HG02938 (cell line): ENCODE measurements around the gene YDJC.
A peak's percentile ranks its signal among the peaks of the same experiment; 100 is the strongest.
"Not testable (repeated sequence)": the region's sequence is repeated elsewhere in the genome, so short reads cannot be mapped to it uniquely, and the experiment has no call there.

Experiments
- ATAC-seq: cut with Tn5 transposase; IDR thresholded peaks from one replicate; pipeline ENCODE4 v1.9.1; 2021; ENCODE audit warnings: mild to moderate bottlenecking, moderate library complexity; ENCODE audit not compliant: unreplicated experiment

The YDJC gene

DNA sequence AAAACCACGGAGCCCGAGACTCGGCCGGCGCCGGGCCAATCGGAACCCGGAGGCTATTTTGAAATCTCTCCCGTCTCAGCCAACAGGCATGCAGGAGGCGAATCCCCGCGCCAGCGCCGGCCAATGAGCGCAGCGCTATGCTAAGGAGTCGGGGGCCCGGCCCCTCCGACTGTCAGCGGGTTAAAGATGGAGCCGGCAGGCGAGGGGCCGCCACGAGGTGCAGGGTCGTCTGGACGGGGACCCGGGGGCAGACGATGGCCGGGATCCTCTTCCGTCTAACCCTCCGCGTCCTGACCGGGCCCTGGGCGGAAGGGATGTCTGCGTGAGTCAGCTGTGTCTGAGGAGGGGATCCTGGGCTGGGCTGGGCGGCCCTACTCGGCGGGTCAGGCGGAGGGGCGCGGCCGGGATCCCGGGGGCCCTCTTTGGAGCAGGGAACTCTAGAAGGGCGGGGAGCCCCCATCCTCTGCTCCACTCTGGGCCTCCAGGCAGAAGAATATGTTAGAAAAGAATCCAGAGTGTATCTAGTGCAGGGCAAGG, 22.3 kb upstream of the YDJC start:
- peak; percentile 79 for ATAC-seq

DNA sequence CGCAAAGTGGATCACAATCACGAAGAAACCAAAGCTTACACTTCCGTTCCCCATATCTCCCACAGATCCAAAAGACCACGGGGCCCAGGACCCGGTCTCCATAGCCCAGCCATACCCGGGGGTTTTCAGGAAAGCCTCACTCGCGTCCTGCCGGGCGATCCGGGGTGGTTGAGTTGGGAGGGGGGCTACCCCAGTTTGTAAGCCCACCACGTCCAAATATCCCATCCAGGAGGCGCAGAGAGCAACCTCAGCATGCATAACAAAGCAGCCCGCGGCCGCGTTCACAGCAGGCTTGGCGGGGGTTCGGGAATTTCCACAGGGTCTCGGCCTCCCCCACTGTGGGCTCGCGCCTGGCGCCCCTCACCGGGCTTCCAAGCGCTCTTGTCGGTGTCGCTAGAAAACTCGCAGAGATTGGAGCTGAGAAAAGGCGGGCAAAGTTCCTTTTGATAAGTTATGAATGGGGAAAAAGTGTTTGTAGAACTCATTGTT, 21.7 kb upstream of the YDJC start:
- peak; percentile 25 for ATAC-seq

DNA sequence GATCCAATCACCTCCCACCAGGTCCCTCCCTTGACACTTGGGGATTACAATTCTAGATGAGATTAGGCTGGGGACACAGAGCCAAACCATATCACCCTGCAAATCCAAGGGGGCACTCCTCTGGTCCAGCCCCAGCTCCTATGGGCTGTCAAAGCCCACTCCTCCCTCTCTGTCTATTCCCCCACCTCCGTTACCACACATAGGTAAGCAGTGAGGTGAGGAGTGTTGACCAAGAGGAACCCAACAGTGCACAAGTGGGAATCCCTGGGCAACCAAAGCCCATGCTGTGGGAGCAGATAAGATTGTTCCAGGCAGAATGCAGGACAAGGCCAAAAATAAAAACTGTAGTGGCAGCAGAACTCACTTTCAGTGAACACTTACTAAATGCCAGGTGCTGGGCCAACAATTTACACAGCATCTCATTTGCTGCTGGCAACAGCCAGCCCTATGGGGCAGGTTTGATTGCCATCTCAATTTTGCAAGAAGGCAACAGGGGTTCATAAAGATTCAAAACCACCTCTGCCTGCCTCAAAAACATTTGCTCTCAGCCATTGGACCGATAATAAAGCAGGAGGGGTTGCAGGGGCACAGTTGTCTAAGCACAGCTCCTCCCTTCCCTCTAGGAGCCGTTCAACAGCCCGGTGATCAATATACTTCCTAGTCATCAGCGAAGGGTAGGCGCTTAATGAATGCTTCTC, 21.1 kb upstream of the YDJC start:
- no peak for ATAC-seq

DNA sequence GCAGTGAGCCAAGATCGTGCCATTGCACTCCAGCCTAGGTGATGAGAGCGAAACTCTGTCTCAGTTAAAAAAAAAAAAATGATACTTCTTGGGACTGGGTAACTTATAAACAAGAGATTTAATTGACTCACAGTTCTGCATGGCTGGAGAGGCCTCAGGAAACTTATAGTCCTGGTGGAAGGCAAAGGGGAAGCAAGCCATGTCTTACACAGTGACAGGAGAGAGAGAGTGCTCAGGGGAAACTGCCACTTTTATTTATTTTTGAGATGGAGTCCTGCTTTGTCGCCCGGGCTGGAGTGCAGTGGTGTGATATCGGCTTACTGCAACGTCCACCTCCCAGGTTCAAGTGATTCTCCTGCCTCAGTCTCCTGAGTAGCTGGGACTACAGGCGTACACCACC, 20.5 kb upstream of the YDJC start:
- no peak for ATAC-seq

DNA sequence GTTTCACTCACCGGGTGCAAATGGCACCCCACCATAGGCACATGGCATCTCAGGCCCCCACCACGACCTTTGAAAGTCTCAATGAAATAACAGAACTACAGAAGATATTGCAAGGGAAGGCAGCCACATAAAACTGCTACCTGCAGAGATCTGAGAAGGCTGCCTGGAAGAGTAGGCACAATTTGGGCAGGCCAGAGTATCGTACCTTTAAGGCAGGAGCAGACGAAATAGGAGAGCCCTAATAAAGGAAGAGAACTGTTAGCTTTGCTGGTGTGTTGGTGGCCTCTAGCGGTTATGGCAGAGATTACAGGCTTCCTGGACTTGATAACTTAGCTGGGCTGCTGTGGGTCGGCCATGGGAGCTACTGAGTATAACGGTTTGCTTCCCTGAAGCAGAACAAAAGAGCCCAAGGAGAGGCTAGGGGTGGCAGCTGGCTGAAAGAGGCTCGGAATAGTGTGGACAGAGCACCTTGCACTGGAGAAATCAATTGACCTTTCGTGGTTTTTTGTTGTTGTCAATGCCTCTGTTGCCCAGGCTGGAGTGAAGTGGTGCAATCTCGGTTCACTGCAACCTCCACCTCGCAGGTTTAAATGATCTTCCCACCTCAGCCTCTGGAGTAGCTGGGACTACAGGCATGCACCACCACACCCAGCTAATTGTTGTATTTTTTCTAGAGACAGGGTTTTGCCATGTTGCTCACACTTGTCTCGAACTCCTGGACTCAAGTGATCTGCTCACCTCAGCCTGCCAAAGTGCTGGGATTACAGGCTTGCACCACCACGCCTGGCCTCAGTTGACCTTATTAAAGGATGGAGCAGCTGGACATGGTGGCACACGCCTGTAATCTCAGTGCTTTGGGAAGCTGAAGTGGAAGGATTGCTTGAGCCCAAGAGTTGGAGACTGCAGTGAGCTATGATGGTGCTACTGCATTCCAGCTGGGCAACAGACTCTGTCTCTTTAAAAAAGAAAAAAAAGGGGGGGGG, 17.1 kb upstream of the YDJC start:
- ATAC-seq, result no peak

DNA sequence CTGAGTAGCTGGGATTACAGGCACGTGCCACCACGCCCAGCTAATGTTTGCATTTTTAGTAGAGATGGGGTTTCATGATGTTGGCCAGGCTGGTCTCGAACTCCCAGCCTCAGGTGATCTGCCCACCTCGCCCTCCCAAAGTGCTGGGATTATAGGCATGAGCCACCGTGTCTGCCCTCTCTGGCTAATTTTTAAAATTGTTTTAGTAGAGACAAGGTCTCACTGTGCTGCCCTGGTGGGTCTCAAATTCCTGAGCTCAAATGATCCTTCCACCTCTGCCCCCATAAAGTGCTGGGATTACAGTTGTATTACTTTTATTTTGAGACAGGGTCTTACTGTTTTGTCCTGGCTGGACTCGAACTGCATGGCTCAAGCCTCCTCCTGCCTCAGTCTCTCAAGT, 15.7 kb upstream of the YDJC start:
- not testable (repeated sequence) for ATAC-seq

DNA sequence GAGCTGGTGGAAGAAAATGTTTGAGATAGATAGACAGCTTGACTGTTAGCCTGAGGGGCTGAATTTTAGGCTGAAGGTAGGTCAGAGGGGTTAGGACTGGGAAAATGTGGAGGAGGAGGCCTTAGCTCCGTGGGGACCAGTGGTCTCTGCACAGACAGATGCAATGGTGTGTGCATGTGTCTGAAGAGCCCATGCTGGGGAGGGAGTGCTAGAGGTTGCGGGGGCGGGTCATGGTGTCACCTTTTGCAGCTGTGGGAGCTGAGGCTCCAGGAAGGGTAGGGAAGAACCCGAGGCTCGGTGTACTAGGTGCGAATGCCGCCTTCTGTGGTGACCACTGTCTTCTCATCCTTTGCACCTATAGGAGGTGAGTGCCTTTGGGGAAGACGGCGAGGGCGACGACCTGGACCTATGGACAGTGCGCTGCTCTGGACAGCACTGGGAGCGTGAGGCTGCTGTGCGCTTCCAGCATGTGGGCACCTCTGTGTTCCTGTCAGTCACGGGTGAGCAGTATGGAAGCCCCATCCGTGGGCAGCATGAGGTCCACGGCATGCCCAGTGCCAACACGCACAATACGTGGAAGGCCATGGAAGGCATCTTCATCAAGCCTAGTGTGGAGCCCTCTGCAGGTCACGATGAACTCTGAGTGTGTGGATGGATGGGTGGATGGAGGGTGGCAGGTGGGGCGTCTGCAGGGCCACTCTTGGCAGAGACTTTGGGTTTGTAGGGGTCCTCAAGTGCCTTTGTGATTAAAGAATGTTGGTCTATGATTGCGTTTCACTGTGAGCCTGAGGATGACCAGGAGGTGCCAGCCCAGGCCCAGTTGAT, 13.9 kb upstream of the YDJC start:
- ATAC-seq, result no peak

DNA sequence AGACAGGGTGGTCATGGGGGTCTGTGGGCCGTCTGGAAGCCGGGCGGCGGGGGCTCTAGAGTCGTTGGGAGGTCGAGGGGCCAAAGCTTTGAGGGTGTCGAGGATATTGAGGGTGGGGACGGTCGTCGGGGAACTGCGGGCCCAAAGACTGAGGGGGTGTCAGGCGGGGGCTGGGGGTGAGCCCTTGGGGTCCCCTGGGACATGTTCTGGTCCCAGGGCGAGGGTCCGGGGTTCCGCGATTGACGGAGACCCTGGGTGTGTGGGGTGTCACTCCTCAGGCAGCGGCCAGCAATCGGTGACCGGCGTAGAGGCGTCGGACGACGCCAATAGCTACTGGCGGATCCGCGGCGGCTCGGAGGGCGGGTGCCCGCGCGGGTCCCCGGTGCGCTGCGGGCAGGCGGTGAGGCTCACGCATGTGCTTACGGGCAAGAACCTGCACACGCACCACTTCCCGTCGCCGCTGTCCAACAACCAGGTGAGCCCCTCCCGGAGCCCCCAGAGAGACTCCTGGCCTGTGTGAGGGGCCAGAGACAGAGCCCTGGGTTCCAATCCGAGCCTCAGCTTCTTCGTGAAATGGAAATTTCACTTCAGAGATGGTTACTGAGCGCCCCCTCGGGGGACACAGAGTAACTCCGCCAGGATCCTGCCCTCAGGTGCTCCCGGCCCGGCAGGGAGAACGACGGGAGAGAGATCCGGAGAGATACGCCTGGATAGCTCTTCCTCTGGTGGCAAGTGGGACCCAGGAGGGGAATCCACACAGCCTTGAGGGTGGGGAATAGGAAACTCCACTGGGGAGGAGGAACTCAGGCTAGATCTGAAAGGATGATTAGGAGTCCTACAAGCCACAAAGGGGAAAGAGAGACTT, 13.0 kb upstream of the YDJC start:
- peak; percentile 2 for ATAC-seq

DNA sequence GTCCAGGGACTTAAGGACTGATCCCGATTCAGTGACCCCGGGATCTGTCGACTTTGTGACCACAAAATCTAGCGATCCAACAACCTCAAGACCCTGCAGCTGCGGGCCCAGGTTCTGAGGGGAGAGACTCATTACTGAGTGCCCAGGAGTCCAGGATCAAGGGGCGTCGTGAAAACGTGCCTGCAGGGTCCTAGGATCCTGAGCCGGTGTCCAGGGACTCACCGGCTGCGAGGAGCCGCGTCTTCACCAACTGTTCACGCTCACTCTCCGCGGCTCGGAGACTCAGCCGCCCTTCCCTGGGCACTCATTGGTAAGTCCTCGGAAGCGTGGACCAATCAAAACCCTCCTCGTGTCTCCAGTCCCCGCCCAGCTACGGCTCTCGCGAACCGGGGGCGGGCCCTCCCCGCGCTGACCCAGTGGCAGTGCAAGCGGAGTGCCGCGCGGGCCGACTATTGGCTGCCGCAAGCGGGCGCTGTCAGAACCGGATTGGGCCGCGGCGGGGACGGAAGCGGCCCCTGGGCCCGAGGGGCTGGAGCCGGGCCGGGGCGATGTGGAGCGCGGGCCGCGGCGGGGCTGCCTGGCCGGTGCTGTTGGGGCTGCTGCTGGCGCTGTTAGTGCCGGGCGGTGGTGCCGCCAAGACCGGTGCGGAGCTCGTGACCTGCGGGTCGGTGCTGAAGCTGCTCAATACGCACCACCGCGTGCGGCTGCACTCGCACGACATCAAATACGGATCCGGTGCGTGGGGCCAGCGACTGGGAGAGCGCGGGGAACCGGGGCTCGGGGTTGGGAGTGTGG, 12.2 kb upstream of the YDJC start, which contains the start of gene SDF2L1:
TSS of gene SDF2L1 (plus strand) at position 514 of the 795 bp plus-strand sequence. CDS start at position 549, 35 bp downstream.
- peak; percentile 88 for ATAC-seq

DNA sequence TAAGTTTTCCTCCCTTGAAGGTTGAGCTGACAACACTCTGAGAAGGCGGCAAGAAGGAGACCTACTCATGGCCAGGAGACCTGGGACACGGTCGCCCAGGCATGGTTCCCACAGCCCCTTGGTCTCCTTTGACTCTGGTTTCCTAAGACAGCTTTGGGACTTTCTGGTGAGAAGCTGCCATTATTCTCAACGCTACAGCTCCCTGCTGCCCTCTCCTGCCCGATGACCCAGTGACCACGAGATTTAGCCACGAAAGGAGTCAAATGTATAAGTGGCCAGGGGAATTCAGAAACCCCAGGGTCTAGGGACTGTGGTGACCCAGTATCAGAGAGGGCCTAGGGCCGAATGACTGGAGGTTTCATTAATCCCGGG, 11.6 kb upstream of the YDJC start:
- ATAC-seq, result no peak

DNA sequence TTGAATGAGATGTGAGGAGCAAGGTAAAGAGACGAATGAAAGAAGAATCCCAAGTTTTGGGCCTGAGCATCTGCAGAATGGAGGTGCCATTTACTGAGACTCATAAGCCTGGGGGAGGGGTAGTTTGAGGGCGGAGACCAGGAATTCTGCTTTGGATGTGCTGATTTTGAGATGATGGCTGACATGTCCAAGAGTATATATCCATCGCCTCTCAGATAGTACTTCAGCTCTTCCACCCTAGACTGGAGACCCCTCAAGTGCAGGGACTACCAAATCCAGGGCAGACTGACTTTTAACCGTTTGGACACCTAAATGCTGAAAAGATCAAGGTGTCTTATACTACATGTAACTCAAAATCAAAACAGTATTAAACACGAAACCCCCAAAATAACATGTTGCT, 11.0 kb upstream of the YDJC start:
- no peak for ATAC-seq

DNA sequence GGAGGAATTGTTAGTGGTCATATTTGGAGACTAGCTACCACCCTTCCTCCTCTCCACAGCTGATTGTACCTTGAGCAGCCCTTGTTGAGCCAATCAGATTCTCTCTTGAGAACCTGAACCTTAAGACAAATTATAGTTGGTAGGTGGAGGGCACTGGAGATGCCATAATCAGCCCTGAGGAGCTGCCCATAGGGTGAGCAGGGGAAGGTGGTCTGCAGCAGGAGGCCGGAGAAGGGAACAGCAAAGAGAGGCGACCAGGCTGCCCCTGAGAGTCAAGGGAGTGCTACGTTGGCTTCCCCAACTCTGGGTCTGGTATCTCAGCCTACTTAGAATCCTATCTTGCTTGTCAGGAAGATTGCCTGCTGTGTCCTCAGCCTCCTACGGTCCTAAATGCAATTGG, 9.5 kb upstream of the YDJC start:
- no peak for ATAC-seq

DNA sequence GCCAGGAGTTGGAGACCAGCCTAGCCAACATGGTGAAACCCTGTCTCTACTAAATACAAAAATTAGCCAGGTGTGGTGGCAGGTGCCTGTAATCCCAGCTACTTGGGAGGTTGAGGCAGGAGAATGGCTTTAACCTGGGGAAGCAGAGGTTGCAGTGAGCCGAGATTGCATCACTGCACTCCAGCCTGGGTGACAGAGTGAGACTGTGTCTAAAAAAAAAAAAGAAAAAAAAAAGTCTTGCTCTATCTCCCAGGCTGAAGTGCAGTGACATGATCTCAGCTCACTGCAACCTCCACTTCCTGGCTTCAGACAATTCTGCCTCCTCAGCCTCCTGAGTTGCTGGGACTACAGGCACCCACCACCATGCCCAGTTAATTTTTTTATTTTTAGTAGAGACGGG, 7.6 kb upstream of the YDJC start:
- ATAC-seq, result not testable (repeated sequence)

DNA sequence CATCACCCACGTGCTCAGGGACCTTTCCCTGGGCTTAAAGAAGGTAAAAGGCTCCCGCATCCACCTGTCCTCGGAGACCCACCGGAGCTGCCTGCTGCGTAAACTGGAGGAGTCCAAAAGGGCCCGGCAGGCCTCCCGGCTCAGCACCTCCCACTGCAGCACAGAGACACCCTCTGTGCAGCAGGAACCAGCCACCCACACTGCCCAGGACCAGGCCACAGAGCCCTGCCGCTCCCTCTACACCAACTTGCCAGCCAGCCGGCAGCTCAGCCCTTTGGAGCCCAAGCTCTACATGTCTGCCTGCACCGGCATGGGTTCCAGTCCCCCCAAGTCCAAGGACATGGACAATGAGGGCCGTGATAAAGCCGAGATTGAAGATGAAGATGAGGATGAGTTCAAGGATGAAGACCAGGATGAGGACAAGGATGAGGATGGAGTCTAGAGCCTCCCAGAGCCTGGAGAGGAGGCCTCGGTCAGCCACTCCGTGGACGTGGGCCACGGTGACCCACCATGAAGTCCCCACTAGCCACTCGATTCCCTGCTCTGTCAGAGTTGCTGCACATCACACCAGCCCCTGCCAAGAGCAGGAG, 6.9 kb upstream of the YDJC start:
- no peak for ATAC-seq

DNA sequence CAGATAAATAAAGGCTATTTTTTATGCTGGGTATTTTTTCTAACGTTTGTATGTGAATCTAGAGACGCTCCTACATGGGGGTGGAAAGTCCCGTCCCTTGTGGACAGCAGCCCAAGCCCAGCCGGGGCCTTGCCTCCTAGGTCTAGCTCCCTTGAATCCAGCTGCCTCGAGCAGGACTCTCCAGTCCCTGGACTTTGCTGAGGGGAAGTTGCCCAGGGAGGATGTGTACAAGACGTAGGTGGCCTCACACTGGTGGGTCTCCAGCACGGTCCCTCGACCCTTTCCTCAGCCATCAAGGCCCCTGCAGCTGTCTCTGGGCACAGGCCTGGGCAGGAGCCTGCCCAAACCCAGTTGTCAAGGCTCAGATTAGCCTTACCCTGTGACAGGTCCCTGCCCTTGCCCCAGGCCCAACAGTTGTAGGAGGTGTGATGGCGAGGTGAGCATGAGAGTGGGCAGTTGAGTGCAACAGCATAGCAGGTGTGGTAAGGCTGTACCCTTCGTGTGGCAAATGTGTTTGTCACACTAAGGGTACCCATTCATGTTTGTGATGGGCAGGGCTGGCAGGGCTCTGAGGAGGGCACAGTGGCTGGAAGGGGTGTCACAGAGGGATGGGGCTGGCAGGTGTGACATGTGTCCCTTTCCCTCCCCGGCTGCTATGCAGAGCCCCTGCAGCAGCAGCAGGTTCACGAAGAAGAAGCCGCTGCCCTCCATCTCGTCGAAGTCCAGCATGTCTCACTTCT, 6.1 kb upstream of the YDJC start:
- no peak for ATAC-seq

DNA sequence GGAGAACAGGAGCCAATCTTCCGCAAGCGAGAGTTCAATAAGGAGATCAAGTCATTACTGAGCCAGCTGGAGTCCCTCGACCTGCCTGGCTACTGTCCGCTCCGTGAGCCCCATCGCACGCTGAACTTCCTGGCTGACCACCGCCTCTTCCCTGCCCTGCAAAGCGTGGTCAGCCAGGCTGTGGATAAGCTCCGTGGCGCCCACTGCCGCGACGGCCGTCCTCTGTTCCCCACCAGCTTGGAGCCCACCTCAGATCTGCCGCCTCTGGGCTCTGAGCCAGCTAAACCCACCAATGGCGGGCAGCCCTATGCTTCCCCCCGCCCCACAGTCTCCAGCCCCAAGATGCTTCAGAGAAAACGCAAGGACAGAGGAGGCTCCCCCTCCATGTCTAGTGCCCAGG, 5.0 kb upstream of the YDJC start:
- no peak for ATAC-seq

DNA sequence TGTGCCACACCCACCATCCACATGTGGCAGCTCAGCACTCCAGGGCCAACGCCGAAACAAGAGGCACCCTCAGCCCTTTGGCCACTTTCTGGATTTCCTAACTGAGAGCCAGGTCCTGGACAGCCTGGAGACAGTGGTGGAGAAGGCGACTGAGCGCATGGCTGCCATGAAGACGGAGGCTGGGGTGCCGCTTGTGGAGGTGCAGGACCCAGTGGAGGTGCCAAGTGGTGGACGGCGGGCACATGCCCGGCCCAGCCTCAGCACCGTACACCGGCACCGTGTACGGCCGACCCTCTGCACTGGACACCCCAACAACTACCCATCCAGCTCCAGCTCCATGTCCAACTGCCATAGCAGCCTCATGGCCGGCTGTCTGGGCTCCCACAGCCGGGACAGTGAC, 4.3 kb upstream of the YDJC start:
- ATAC-seq, result no peak

DNA sequence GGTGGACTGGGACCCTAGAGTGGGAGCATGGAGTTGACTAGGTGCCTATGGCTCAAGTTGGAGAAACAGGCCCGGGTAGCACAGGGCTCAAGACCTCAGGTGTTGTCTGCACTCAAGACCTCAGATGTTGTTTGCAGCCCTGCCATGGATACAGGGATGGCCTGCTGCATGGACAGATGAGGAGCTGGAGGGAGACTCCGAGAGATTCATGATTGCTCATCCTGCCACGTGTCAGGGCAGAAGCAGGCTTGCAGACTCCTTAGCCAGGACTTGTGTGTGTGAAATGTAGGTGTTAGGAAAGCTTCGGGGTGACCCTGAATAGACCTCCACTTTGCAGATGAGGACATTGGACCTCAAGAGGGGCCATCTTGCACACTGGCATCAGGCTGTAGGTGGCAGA, 3.7 kb upstream of the YDJC start:
- no peak for ATAC-seq
